Measurements from ENCODE around the gene UQCR11.
"Not testable (repeated sequence)": the region's sequence is repeated elsewhere in the genome, so short reads cannot be mapped to it uniquely, and the experiment has no call there.

The UQCR11 gene

GRCh38 chr19:1646659-1647453 is 41.6 kb upstream of the UQCR11 start:
- DNase-seq (ENCODE audit: low read depth), result no peak
- H3K4me3 ChIP-seq (ENCODE audit: control insufficient read depth, low read depth, low read length), result no peak overlapping the region
- TF ChIP-seq CTCF (IDR thresholded peaks at IDR 0.05; ENCODE audit: control insufficient read depth, insufficient read depth, low read depth, low read length, missing control alignments), result no peak

- no peak for TF ChIP-seq CTCF (IDR thresholded peaks at IDR 0.05; ENCODE audit: control insufficient read depth, insufficient read depth, low read depth, low read length, missing control alignments)
- DNase-seq (ENCODE audit: low read depth), result no peak
- H3K4me3 ChIP-seq (ENCODE audit: control insufficient read depth, low read depth, low read length), result no peak overlapping the region
Observed at GRCh38 chr19:1646149-1646548, 40.9 kb upstream of the UQCR11 start.

- TF ChIP-seq CTCF (IDR thresholded peaks at IDR 0.05; ENCODE audit: control insufficient read depth, insufficient read depth, low read depth, low read length, missing control alignments), result no peak
- no peak overlapping the region for H3K4me3 ChIP-seq (ENCODE audit: control insufficient read depth, low read depth, low read length)
- no peak for DNase-seq (ENCODE audit: low read depth)
Observed at GRCh38 chr19:1645299-1645698, 40.0 kb upstream of the UQCR11 start.

GRCh38 chr19:1644070-1644469 is 38.8 kb upstream of the UQCR11 start:
- TF ChIP-seq CTCF (IDR thresholded peaks at IDR 0.05; ENCODE audit: control insufficient read depth, insufficient read depth, low read depth, low read length, missing control alignments), result no peak
- no peak for DNase-seq (ENCODE audit: low read depth)
- no peak overlapping the region for H3K4me3 ChIP-seq (ENCODE audit: control insufficient read depth, low read depth, low read length)

GRCh38 chr19:1640893-1641448 is 35.7 kb upstream of the UQCR11 start:
- not testable (repeated sequence) for H3K4me3 ChIP-seq (ENCODE audit: control insufficient read depth, low read depth, low read length); DNase-seq (ENCODE audit: low read depth)

GRCh38 chr19:1636325-1637236 is 31.3 kb upstream of the UQCR11 start:
- no peak for TF ChIP-seq CTCF (IDR thresholded peaks at IDR 0.05; ENCODE audit: control insufficient read depth, insufficient read depth, low read depth, low read length, missing control alignments)

GRCh38 chr19:1634938-1635243 is 29.6 kb upstream of the UQCR11 start:
- H3K4me3 ChIP-seq (ENCODE audit: control insufficient read depth, low read depth, low read length), result no peak overlapping the region
- TF ChIP-seq CTCF (IDR thresholded peaks at IDR 0.05; ENCODE audit: control insufficient read depth, insufficient read depth, low read depth, low read length, missing control alignments), result no peak
- DNase-seq (ENCODE audit: low read depth), result no peak

More at GRCh38 chr19:1636325-1637236, 31.3 kb upstream of the UQCR11 start:
- no peak for DNase-seq (ENCODE audit: low read depth)
- no peak overlapping the region for H3K4me3 ChIP-seq (ENCODE audit: control insufficient read depth, low read depth, low read length)

All from AG09309 (cell line).